ENCODE data around the gene ODAD2. TPM values are rescaled to one million over a fixed set of nuclear protein-coding genes. Genes with fewer than 3 reads are reported as not detected.

Gene ODAD2
- total RNA-seq, 1 experiment from 2014 or later: 6.8 TPM

GRCh38 chr10:27799046-27799445 lies 199.8 kb downstream of the ODAD2 start:
- Histone ChIP-seq H3K27me3 (no peaks in the 10 kb centered on the region), H3K9me3 (replicated peaks) (0 out of 2 replicates have a peak, but pooled peaks cover 2% of the 10 kb centered on the region), H3K4me3 (no peak overlapping the region), H3K27ac (no peak overlapping the region), H3K36me3 (no peaks in the 10 kb centered on the region), H3K4me1 (no peaks in the 10 kb centered on the region)
- DNase-seq: no peak

GRCh38 chr10:27794157-27794556 lies 204.7 kb downstream of the ODAD2 start:
- no peaks in the 10 kb centered on the region for H3K4me1 ChIP-seq
- peak; percentile 19 to 54 for DNase-seq

GRCh38 chr10:27792216-27792615 lies 206.7 kb downstream of the ODAD2 start:
- Histone ChIP-seq H3K9me3 (replicated peaks) (0 out of 2 replicates have a peak, but pooled peaks cover 2% of the 10 kb centered on the region), H3K27me3 (no peaks in the 10 kb centered on the region), H3K27ac (no peak overlapping the region), H3K36me3 (no peaks in the 10 kb centered on the region), H3K4me1 (no peaks in the 10 kb centered on the region), H3K4me3 (no peak overlapping the region)
- DNase-seq: no peak

More at GRCh38 chr10:27794157-27794556, 204.7 kb downstream of the ODAD2 start:
- H3K36me3 ChIP-seq: no peaks in the 10 kb centered on the region
- H3K27me3 ChIP-seq: no peaks in the 10 kb centered on the region
- no peak overlapping the region for H3K4me3 ChIP-seq
- H3K9me3 ChIP-seq (replicated peaks): 0 out of 2 replicates have a peak, but pooled peaks cover 2% of the 10 kb centered on the region
- H3K27ac ChIP-seq: no peak overlapping the region

- H3K4me1 ChIP-seq: no peaks in the 10 kb centered on the region
- no peak overlapping the region for H3K27ac ChIP-seq
- DNase-seq: no peak
- H3K27me3 ChIP-seq: no peaks in the 10 kb centered on the region
- H3K36me3 ChIP-seq: no peaks in the 10 kb centered on the region
- no peaks in the 10 kb centered on the region for H3K9me3 ChIP-seq (replicated peaks)
- H3K4me3 ChIP-seq: no peak overlapping the region
Measured at GRCh38 chr10:27784272-27784671, 214.6 kb downstream of the ODAD2 start.

- H3K27me3 ChIP-seq: no peaks in the 10 kb centered on the region
- H3K4me3 ChIP-seq: no peak overlapping the region
- H3K27ac ChIP-seq: no peak overlapping the region
- peak; percentile 56 to 78 for DNase-seq
- no peaks in the 10 kb centered on the region for H3K9me3 ChIP-seq (replicated peaks)
- no peaks in the 10 kb centered on the region for H3K4me1 ChIP-seq
- H3K36me3 ChIP-seq: no peaks in the 10 kb centered on the region
Measured at GRCh38 chr10:27783660-27784059, 215.2 kb downstream of the ODAD2 start.

- H3K27me3 ChIP-seq: no peaks in the 10 kb centered on the region
- DNase-seq: no peak
- H3K36me3 ChIP-seq: no peaks in the 10 kb centered on the region
Measured at GRCh38 chr10:27779462-27780015, 219.3 kb downstream of the ODAD2 start.

GRCh38 chr10:27774831-27775230 lies 224.0 kb downstream of the ODAD2 start:
- DNase-seq: no peak
- H3K27ac ChIP-seq: no peak overlapping the region
- no peaks in the 10 kb centered on the region for H3K9me3 ChIP-seq (replicated peaks)
- H3K27me3 ChIP-seq: no peaks in the 10 kb centered on the region
- no peaks in the 10 kb centered on the region for H3K36me3 ChIP-seq
- H3K4me3 ChIP-seq: no peak overlapping the region
- H3K4me1 ChIP-seq: no peaks in the 10 kb centered on the region

More at GRCh38 chr10:27779462-27780015, 219.3 kb downstream of the ODAD2 start:
- Histone ChIP-seq H3K4me1 (no peaks in the 10 kb centered on the region), H3K9me3 (replicated peaks) (no peaks in the 10 kb centered on the region), H3K27ac (no peak overlapping the region), H3K4me3 (no peak overlapping the region)

GRCh38 chr10:27771231-27771630 lies 227.6 kb downstream of the ODAD2 start:
- no peak for DNase-seq
- Histone ChIP-seq H3K27ac (no peak overlapping the region), H3K4me1 (no peaks in the 10 kb centered on the region), H3K4me3 (no peak overlapping the region), H3K27me3 (no peaks in the 10 kb centered on the region), H3K36me3 (no peaks in the 10 kb centered on the region), H3K9me3 (replicated peaks) (no peaks in the 10 kb centered on the region)

- DNase-seq: no peak
- H3K4me1 ChIP-seq: no peaks in the 10 kb centered on the region
- H3K36me3 ChIP-seq: no peaks in the 10 kb centered on the region
- H3K27ac ChIP-seq: no peak overlapping the region
- no peak overlapping the region for H3K4me3 ChIP-seq
- H3K27me3 ChIP-seq: no peaks in the 10 kb centered on the region
- H3K9me3 ChIP-seq (replicated peaks): no peaks in the 10 kb centered on the region
Measured at GRCh38 chr10:27770181-27770580, 228.7 kb downstream of the ODAD2 start.

Measured in SJCRH30 (cell line).